Tibial artery (tissue), 4 donors: ENCODE results near the gene ACTG2.
"Not testable (repeated sequence)": the region's sequence is repeated elsewhere in the genome, so short reads cannot be mapped to it uniquely, and the experiment has no call there.

Source experiments
- DNase-seq, 2 donors: peaks; one replicate each; pipeline ENCODE4 v3.0.0-alpha.2; 2019
- H3K27ac ChIP-seq, 2 donors: fragments of 200-600 bp; sonication (generic) in 1 of 2; 1 replicate in 1 of 2; 2 replicates in 1 of 2; pipeline ENCODE4 v1.5.1; 2018 to 2019; ENCODE audit warnings: mild to moderate bottlenecking in 1 of 2
- H3K27me3 ChIP-seq, 2 donors: fragments of 200-600 bp; sonication (generic) in 1 of 2; one replicate each; pipeline versions ENCODE4 v1.5.1 to v1.6.0; 2016 to 2019
- H3K36me3 ChIP-seq, 3 donors: fragments of 200-600 bp; sonication (generic) in 2 of 3; one replicate each; pipeline ENCODE4 v1.5.1; 2016 to 2019; ENCODE audit warnings: mild to moderate bottlenecking in 2 of 3
- H3K4me1 ChIP-seq, 4 donors: fragments of 200-600 bp; sonication (generic) in 2 of 4; 1 replicate in 3 of 4; 2 replicates in 1 of 4; pipeline ENCODE4 v1.5.1; 2016 to 2019
- H3K4me3 ChIP-seq, 2 donors: fragments of 200-600 bp; sonication (generic) in 1 of 2; 1 replicate in 1 of 2; 2 replicates in 1 of 2; pipeline ENCODE4 v1.5.1; 2018 to 2019; ENCODE audit warnings: mild to moderate bottlenecking in 2 of 2
- H3K9me3 ChIP-seq, 3 donors: fragments of 200-600 bp; sonication (generic) in 1 of 3; one replicate each; pipeline ENCODE4 v1.5.1; 2016 to 2019
- CTCF ChIP-seq, 2 experiments: fragments of 200-600 bp in 1 of 2; fragments of 450-650 bp in 1 of 2; IDR thresholded peaks; one replicate each; pipeline ENCODE4 v1.5.1; 2017 to 2019; ENCODE audit warnings: antibody characterized with exemption in 2 of 2, mild to moderate bottlenecking in 1 of 2, moderate library complexity in 1 of 2
- intact Hi-C: fragments of 100-400 bp; cut with DNase I; formaldehyde crosslinking; loops from one replicate; pipeline ENCODE4 v1.15.0; 2023; ENCODE audit warnings: low total_unique reads

ACTG2 gene

GRCh38 chr2:73870084-73870483 lies 22.7 kb upstream of the ACTG2 start:
- H3K4me1 ChIP-seq, result peaks cover 0 to 11% (median 3%) of the 10 kb centered on the region in 4 donors
- TF ChIP-seq CTCF (IDR thresholded peaks at IDR 0.05), result no peak
- H3K9me3 ChIP-seq, result no peaks in the 10 kb centered on the region
- H3K27me3 ChIP-seq, result no peaks in the 10 kb centered on the region
- DNase-seq, result peak; percentile 73 to 91
- intact Hi-C loops, result no loop called here
- H3K36me3 ChIP-seq, result peaks cover 5 to 20% (median 19%) of the 10 kb centered on the region in 3 donors
- H3K27ac ChIP-seq, result peak overlapping the region; percentile 71 to 74
- H3K4me3 ChIP-seq, result no peak overlapping the region

GRCh38 chr2:73877071-73877802 lies 15.6 kb upstream of the ACTG2 start:
- Histone ChIP-seq H3K9me3 (no peaks in the 10 kb centered on the region), H3K36me3 (no peaks in the 10 kb centered on the region), H3K4me1 (no peaks in the 10 kb centered on the region), H3K27me3 (no peaks in the 10 kb centered on the region), H3K27ac (no peak overlapping the region), H3K4me3 (no peak overlapping the region)
- intact Hi-C loops, result no loop called here
- no peak for DNase-seq
- TF ChIP-seq CTCF (IDR thresholded peaks at IDR 0.05), result no peak

- intact Hi-C loops, H3K27ac ChIP-seq, H3K9me3 ChIP-seq, DNase-seq, H3K4me3 ChIP-seq, H3K27me3 ChIP-seq, H3K4me1 ChIP-seq, H3K36me3 ChIP-seq: not testable (repeated sequence)
Observed at GRCh38 chr2:73877984-73878383, 14.8 kb upstream of the ACTG2 start.

GRCh38 chr2:73885406-73885805 lies 7.4 kb upstream of the ACTG2 start:
- Histone ChIP-seq H3K4me1 (peaks cover 0 to 8% (median 2%) of the 10 kb centered on the region in 4 donors), H3K36me3 (no peaks in the 10 kb centered on the region)
- intact Hi-C loops, result no loop called here

GRCh38 chr2:73886357-73886756 lies 6.5 kb upstream of the ACTG2 start:
- no peak for TF ChIP-seq CTCF (IDR thresholded peaks at IDR 0.05)
- DNase-seq, result no peak
- peaks cover 0 to 18% (median 5%) of the 10 kb centered on the region in 4 donors for H3K4me1 ChIP-seq
- intact Hi-C loops, result no loop called here
- no peaks in the 10 kb centered on the region for H3K36me3 ChIP-seq
- H3K9me3 ChIP-seq, result no peaks in the 10 kb centered on the region
- H3K27me3 ChIP-seq, result no peaks in the 10 kb centered on the region
- no peak overlapping the region for H3K4me3 ChIP-seq
- H3K27ac ChIP-seq, result no peak overlapping the region

More at GRCh38 chr2:73885406-73885805, 7.4 kb upstream of the ACTG2 start:
- no peak overlapping the region for H3K27ac ChIP-seq
- H3K27me3 ChIP-seq, result no peaks in the 10 kb centered on the region
- TF ChIP-seq CTCF (IDR thresholded peaks at IDR 0.05), result no peak
- H3K9me3 ChIP-seq, result no peaks in the 10 kb centered on the region
- H3K4me3 ChIP-seq, result no peak overlapping the region
- DNase-seq, result no peak

- H3K27me3 ChIP-seq, H3K36me3 ChIP-seq, H3K27ac ChIP-seq, intact Hi-C loops, DNase-seq, H3K4me3 ChIP-seq, H3K9me3 ChIP-seq: not testable (repeated sequence)
- peaks cover 0 to 31% (median 10%) of the 10 kb centered on the region in 4 donors for H3K4me1 ChIP-seq
Observed at GRCh38 chr2:73887596-73888353, 5.0 kb upstream of the ACTG2 start.
